Activated B cell treated with CpG ODN at 0.5 μM for 24 hours (primary cell): ENCODE results near the gene XPR1. TPM values are rescaled to one million over a fixed set of nuclear protein-coding genes. Genes with fewer than 3 reads are reported as not detected.
"Not testable (repeated sequence)": the region's sequence is repeated elsewhere in the genome, so short reads cannot be mapped to it uniquely, and the experiment has no call there.

Source experiments
- ATAC-seq: fragments of 200-7000 bp; cut with Tn5 transposase; one replicate; pipeline ENCODE4 v1.10.0; 2021; ENCODE audit warnings: low read depth, mild to moderate bottlenecking, moderate library complexity
- CTCF ChIA-PET: fragments of 350-600 bp; sonication (Branson Sonifier 250); formaldehyde crosslinking; loops from one replicate; lab custom pipeline; 2021; ENCODE audit warnings: antibody characterized with exemption; lab: Charles Lee
- POLR2A ChIA-PET: fragments of 350-600 bp; sonication (Branson Sonifier 250); formaldehyde crosslinking; loops from one replicate; lab custom pipeline; 2021; ENCODE audit warnings: antibody characterized with exemption; lab: Charles Lee
- DNase-seq: peaks from one replicate; pipeline ENCODE4 v3.0.0; 2022
- H3K27ac Mint-ChIP-seq: one replicate; pipeline ENCODE4 v1.8.0; 2020; ENCODE audit warnings: mixed read lengths
- H3K27me3 Mint-ChIP-seq: one replicate; pipeline ENCODE4 v1.8.0; 2021; ENCODE audit warnings: mixed read lengths
- H3K36me3 Mint-ChIP-seq: one replicate; pipeline ENCODE4 v1.8.0; 2021; ENCODE audit warnings: low read depth, mixed read lengths
- H3K4me1 Mint-ChIP-seq: one replicate; pipeline ENCODE4 v1.8.0; 2021; ENCODE audit warnings: mixed read lengths
- H3K4me3 Mint-ChIP-seq: one replicate; pipeline ENCODE4 v1.8.0; 2020; ENCODE audit warnings: mild to moderate bottlenecking, mixed read lengths
- H3K9me3 Mint-ChIP-seq: one replicate; pipeline ENCODE4 v1.8.0; 2020; ENCODE audit warnings: mixed read lengths
- intact Hi-C: fragments of 100-400 bp; cut with micrococcal nuclease; formaldehyde crosslinking; loops from one replicate; pipeline ENCODE4 v1.15.1; 2024
- total RNA-seq: library from RNA; stranded (reverse); gene quantifications from 2 replicates; pipeline ENCODE4 v1.2.3, GENCODE V29; 2022
- TF ChIP-seq, protein P1 (sequence below): fragments of 200-600 bp; IDR thresholded peaks from one replicate; pipeline ENCODE4 v1.8.0; 2022; ENCODE audit warnings: antibody characterized with exemption, mild to moderate bottlenecking

Gene XPR1
- total RNA-seq, 1 donor from 2014 or later: 20.4 TPM

DNA sequence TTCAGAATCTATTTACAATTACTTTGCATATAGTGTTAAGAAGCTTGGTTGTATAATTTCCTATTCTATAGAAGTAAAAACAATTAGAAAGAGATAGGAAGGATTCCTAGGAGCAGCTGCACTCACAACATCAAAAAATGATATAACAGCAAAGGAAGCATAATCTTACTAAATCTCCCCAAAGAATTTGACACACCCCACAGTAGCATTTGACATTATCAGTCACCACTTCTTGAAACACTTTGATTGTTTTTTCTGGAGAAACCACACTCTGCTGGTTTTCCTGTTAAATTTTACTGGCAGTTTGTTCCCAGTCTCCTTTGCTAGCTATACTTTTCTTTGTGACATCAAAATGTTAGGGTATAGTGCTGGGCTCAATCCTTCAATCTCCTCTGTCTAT, 180.1 kb downstream of the XPR1 start:
- TF ChIP-seq, protein P1, sequence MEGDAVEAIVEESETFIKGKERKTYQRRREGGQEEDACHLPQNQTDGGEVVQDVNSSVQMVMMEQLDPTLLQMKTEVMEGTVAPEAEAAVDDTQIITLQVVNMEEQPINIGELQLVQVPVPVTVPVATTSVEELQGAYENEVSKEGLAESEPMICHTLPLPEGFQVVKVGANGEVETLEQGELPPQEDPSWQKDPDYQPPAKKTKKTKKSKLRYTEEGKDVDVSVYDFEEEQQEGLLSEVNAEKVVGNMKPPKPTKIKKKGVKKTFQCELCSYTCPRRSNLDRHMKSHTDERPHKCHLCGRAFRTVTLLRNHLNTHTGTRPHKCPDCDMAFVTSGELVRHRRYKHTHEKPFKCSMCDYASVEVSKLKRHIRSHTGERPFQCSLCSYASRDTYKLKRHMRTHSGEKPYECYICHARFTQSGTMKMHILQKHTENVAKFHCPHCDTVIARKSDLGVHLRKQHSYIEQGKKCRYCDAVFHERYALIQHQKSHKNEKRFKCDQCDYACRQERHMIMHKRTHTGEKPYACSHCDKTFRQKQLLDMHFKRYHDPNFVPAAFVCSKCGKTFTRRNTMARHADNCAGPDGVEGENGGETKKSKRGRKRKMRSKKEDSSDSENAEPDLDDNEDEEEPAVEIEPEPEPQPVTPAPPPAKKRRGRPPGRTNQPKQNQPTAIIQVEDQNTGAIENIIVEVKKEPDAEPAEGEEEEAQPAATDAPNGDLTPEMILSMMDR: no peak
- no peaks in the 10 kb centered on the region for H3K27me3 Mint-ChIP-seq
- peaks cover 60% of the 10 kb centered on the region for H3K36me3 Mint-ChIP-seq
- intact Hi-C loops: no loop called here
- POLR2A ChIA-PET: no interaction called here
- H3K4me3 Mint-ChIP-seq: no peak overlapping the region
- H3K4me1 Mint-ChIP-seq: no peaks in the 10 kb centered on the region
- no peak for ATAC-seq
- no peaks in the 10 kb centered on the region for H3K9me3 Mint-ChIP-seq
- DNase-seq: no peak
- CTCF ChIA-PET: no interaction called here
- no peak overlapping the region for H3K27ac Mint-ChIP-seq

DNA sequence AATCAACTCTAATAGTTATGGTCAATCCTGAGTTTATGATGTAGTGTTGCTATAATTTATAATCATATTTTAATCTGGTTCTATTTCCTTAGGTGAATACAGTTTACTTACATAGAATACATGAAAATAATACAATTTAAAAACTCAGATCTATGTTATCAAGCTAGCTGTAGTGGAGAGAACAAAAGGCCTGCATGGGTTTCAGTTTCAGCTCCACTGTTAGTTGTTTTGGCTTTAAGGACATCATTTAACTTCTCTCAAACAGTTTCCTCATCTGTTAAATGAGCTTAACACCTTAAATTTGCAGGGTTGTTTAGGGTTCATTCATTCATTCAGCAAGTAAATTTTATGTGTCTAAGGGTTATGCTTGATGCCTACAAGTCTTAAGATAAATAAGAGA, 182.4 kb downstream of the XPR1 start:
- H3K9me3 Mint-ChIP-seq: no peaks in the 10 kb centered on the region

DNA sequence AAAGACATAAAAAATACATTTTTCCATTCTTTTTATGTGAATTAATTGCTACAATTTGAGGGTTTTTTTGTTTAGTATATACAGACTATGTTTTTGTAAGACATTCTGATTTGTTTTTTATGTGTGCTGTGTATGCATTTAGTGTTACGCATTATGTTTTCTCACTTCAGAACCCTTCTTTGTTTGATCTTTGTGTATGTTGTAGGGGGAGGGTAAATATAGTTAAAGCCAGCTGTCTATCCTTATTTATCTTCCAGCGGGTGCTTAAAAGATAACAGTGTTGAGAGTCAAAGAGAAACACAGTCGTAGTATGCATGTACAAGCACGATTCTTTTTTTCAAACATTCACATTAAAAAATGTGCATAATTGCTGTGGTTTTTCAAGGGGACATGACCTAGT, 183.4 kb downstream of the XPR1 start:
- POLR2A ChIA-PET: no interaction called here
- no peaks in the 10 kb centered on the region for H3K27me3 Mint-ChIP-seq
- peaks cover 35% of the 10 kb centered on the region for H3K36me3 Mint-ChIP-seq
- no peak overlapping the region for H3K4me3 Mint-ChIP-seq
- H3K27ac Mint-ChIP-seq: no peak overlapping the region
- CTCF ChIA-PET: no interaction called here
- no peak for ATAC-seq
- no peaks in the 10 kb centered on the region for H3K4me1 Mint-ChIP-seq
- TF ChIP-seq, protein P1: no peak
- H3K9me3 Mint-ChIP-seq: peaks cover under 1% of the 10 kb centered on the region
- DNase-seq: no peak
- intact Hi-C loops: no loop called here

More for the DNA sequence above, 182.4 kb downstream of the XPR1 start:
- ChIA-PET CTCF (no interaction called here), POLR2A (no interaction called here)
- H3K4me1 Mint-ChIP-seq: no peaks in the 10 kb centered on the region
- H3K27me3 Mint-ChIP-seq: no peaks in the 10 kb centered on the region
- H3K4me3 Mint-ChIP-seq: no peak overlapping the region
- ATAC-seq: no peak
- TF ChIP-seq, protein P1: no peak
- intact Hi-C loops: no loop called here
- H3K27ac Mint-ChIP-seq: no peak overlapping the region
- peaks cover 37% of the 10 kb centered on the region for H3K36me3 Mint-ChIP-seq
- DNase-seq: no peak

DNA sequence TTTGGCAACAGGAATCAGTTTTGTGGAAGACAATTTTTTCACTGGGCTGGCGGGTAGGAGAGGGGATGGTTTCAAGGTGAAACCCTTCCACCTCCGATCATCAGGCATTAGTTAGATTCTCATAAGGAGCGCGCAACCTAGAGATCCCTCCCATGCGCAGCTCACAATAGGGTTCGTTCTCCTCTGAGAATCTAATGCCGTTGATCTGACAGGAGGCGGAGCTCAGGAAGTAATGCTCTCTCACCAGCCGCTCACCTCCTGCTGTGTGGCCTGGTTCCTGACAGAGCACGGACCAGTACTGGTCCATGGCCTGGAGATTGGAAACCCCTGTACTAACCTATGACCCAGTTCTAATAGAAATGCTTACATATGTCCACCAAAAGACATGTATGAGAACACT, 184.3 kb downstream of the XPR1 start:
- TF ChIP-seq, protein P1: no peak
- peaks cover 7% of the 10 kb centered on the region for H3K9me3 Mint-ChIP-seq
- ATAC-seq (no peak), DNase-seq (no peak)
- H3K27me3 Mint-ChIP-seq: no peaks in the 10 kb centered on the region
- H3K4me3 Mint-ChIP-seq: no peak overlapping the region
- intact Hi-C loops: no loop called here
- H3K27ac Mint-ChIP-seq: no peak overlapping the region
- CTCF ChIA-PET: no interaction called here
- H3K4me1 Mint-ChIP-seq: no peaks in the 10 kb centered on the region
- peaks cover 42% of the 10 kb centered on the region for H3K36me3 Mint-ChIP-seq
- POLR2A ChIA-PET: no interaction called here

DNA sequence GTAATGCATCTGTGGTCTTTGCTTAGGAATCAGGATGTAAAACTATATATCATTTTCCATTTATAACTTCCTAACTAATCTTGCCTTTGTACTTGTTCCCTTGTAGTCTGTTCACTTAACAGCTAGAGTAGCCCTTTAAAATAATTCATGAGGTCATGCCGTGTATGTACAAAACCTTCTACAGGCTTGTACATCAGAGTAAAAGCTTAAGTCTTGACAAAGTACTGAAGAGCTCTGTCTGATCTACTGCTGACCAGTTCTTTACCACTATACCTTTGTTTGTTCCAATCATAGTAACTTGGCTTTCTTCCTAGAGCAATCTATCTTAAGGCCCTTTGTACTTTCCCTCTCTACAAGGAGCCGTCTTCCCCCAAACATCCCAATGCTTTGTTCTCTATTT, 190.1 kb downstream of the XPR1 start:
- Mint-ChIP-seq H3K4me1 (no peaks in the 10 kb centered on the region), H3K4me3 (no peak overlapping the region), H3K27me3 (no peaks in the 10 kb centered on the region), H3K9me3 (peaks cover 7% of the 10 kb centered on the region), H3K36me3 (peaks cover 41% of the 10 kb centered on the region), H3K27ac (no peak overlapping the region)
- ChIA-PET CTCF (no interaction called here), POLR2A (no interaction called here)
- ATAC-seq (no peak), DNase-seq (no peak)
- intact Hi-C loops: no loop called here
- TF ChIP-seq, protein P1: no peak

DNA sequence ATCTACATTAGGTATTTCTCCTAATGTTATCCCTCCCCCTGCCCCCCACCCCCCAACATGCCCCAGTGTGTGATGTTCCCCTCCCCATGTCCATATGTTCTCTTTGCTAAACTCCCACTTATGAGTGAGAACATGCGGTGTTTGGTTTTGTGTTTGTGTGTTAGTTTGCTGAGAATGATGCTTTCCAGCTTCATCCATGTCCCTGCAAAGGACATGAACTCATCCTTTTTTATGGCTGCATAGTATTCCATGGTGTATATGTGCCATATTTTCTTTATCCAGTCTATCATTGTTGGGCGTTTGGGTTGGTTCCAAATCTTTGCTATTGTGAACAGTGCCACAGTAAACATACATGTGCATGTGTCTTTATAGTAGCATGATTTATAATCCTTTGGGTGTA, 199.7 kb downstream of the XPR1 start:
- Mint-ChIP-seq H3K9me3 (peaks cover 11% of the 10 kb centered on the region), H3K36me3 (peaks cover 67% of the 10 kb centered on the region)
- CTCF ChIA-PET, intact Hi-C loops, H3K4me3 Mint-ChIP-seq, DNase-seq, H3K4me1 Mint-ChIP-seq, POLR2A ChIA-PET, H3K27ac Mint-ChIP-seq, H3K27me3 Mint-ChIP-seq, ATAC-seq: not testable (repeated sequence)

DNA sequence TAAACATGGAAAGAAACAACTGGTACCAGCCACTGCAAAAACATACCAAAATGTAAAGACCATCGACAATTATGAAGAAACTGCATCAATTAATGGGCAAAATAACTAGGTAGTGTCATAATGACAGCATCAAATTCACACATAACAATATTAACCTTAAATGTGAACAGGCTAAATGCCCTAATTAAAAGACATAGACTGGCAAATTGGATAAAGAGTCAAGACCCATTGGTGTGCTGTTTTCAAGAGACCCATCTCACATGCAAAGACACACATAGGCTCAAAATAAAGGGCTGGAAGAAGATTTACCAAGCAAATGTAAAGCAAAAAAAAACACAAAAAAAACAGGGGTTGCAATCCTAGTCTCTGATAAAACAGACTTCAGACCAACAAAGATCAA, 201.4 kb downstream of the XPR1 start:
- Mint-ChIP-seq H3K36me3 (peaks cover 81% of the 10 kb centered on the region), H3K9me3 (peaks cover 11% of the 10 kb centered on the region)
- H3K4me3 Mint-ChIP-seq, H3K27ac Mint-ChIP-seq, H3K27me3 Mint-ChIP-seq, CTCF ChIA-PET, H3K4me1 Mint-ChIP-seq, DNase-seq, POLR2A ChIA-PET, intact Hi-C loops, ATAC-seq: not testable (repeated sequence)
